NCI-H2171 treated with DMSO at 0.1 percent for 48 hours (cell line): ENCODE results near the gene HIF1AN.

Source experiments
- DNase-seq: peaks from one replicate; lab custom pipeline; 2025; lab: John Stamatoyannopoulos, UW

Gene HIF1AN

GRCh38 chr10:100535715-100536353, at the start of gene HIF1AN:
Gene HIF1AN, plus strand, starts transcription at chr10:100535943. Its CDS starts 16 bp downstream, at chr10:100535959.
- peak; percentile 89 for DNase-seq

GRCh38 chr10:100487529-100487928, 48.2 kb upstream of the HIF1AN start:
- DNase-seq, result no peak

GRCh38 chr10:100489396-100489795, 46.3 kb upstream of the HIF1AN start:
- DNase-seq, result no peak

GRCh38 chr10:100490531-100490930, 45.2 kb upstream of the HIF1AN start:
- no peak for DNase-seq

- no peak for DNase-seq
Measured at GRCh38 chr10:100496567-100496966, 39.2 kb upstream of the HIF1AN start.

GRCh38 chr10:100498059-100498458, 37.7 kb upstream of the HIF1AN start:
- no peak for DNase-seq

GRCh38 chr10:100501423-100501822, 34.3 kb upstream of the HIF1AN start:
- DNase-seq, result no peak

GRCh38 chr10:100502926-100503494, 32.7 kb upstream of the HIF1AN start:
- no peak for DNase-seq

GRCh38 chr10:100504096-100504495, 31.6 kb upstream of the HIF1AN start:
- no peak for DNase-seq

GRCh38 chr10:100505164-100505563, 30.6 kb upstream of the HIF1AN start:
- no peak for DNase-seq

- DNase-seq, result no peak
Measured at GRCh38 chr10:100506596-100507356, 29.0 kb upstream of the HIF1AN start.

GRCh38 chr10:100507357-100507732, 28.4 kb upstream of the HIF1AN start:
- no peak for DNase-seq

GRCh38 chr10:100508266-100508665, 27.5 kb upstream of the HIF1AN start:
- no peak for DNase-seq

- DNase-seq, result peak; percentile 33
Measured at GRCh38 chr10:100508691-100509150, 27.0 kb upstream of the HIF1AN start.

- DNase-seq, result no peak
Measured at GRCh38 chr10:100509241-100509840, 26.4 kb upstream of the HIF1AN start.

- DNase-seq, result no peak
Measured at GRCh38 chr10:100510533-100511308, 25.0 kb upstream of the HIF1AN start.

GRCh38 chr10:100515612-100516011, 20.1 kb upstream of the HIF1AN start:
- no peak for DNase-seq

GRCh38 chr10:100516847-100517246, 18.9 kb upstream of the HIF1AN start:
- DNase-seq, result no peak

GRCh38 chr10:100518761-100519241, 16.9 kb upstream of the HIF1AN start:
- DNase-seq, result peak; percentile 44

- no peak for DNase-seq
Measured at GRCh38 chr10:100519311-100520051, 16.3 kb upstream of the HIF1AN start, which contains the start of gene SEC31B. Gene SEC31B, minus strand, starts transcription at chr10:100519861. Its CDS starts 2,909 bp downstream, at chr10:100516952.

- no peak for DNase-seq
Measured at GRCh38 chr10:100520811-100521210, 14.9 kb upstream of the HIF1AN start.
